ENCODE measurements around the gene AGO1. TPM values are rescaled to one million over a fixed set of nuclear protein-coding genes. Genes with fewer than 3 reads are reported as not detected.

The AGO1 gene
- total RNA-seq, 1 donor from 2014 or later, result 18.8 TPM

- Histone ChIP-seq H3K36me3 (no peaks in the 10 kb centered on the region), H3K4me3 (no peak overlapping the region), H3K4me1 (peaks cover 29% of the 10 kb centered on the region), H3K27me3 (ENCODE audit: low read depth) (no peaks in the 10 kb centered on the region), H3K9me3 (replicated peaks) (no peaks in the 10 kb centered on the region), H3K27ac (replicated peaks) (no peak overlapping the region)
- no peak for TF ChIP-seq CTCF (IDR thresholded peaks at IDR 0.05; ENCODE audit: borderline replicate concordance)
- no peak for DNase-seq
- intact Hi-C loops (cut with micrococcal nuclease), result no loop called here
Observed at GRCh38 chr1:35935442-35936388, 52.7 kb downstream of the AGO1 start.

GRCh38 chr1:35936838-35937237 is 53.8 kb downstream of the AGO1 start:
- H3K9me3 ChIP-seq (replicated peaks), result no peaks in the 10 kb centered on the region
- TF ChIP-seq CTCF (IDR thresholded peaks at IDR 0.05; ENCODE audit: borderline replicate concordance), result no peak
- no peak overlapping the region for H3K4me3 ChIP-seq
- no peak overlapping the region for H3K27ac ChIP-seq (replicated peaks)
- no peaks in the 10 kb centered on the region for H3K36me3 ChIP-seq
- intact Hi-C loops (cut with micrococcal nuclease), result no loop called here
- peaks cover 31% of the 10 kb centered on the region for H3K4me1 ChIP-seq
- DNase-seq, result no peak
- no peaks in the 10 kb centered on the region for H3K27me3 ChIP-seq (ENCODE audit: low read depth)

GRCh38 chr1:35939484-35939883 is 56.5 kb downstream of the AGO1 start:
- Histone ChIP-seq H3K4me1 (peaks cover 28% of the 10 kb centered on the region), H3K27me3 (ENCODE audit: low read depth) (no peaks in the 10 kb centered on the region), H3K9me3 (replicated peaks) (no peaks in the 10 kb centered on the region), H3K4me3 (no peak overlapping the region), H3K36me3 (no peaks in the 10 kb centered on the region), H3K27ac (replicated peaks) (no peak overlapping the region)
- TF ChIP-seq CTCF (IDR thresholded peaks at IDR 0.05; ENCODE audit: borderline replicate concordance), result no peak
- intact Hi-C loops (cut with micrococcal nuclease), result no loop called here
- no peak for DNase-seq

GRCh38 chr1:35945327-35945726 is 62.3 kb downstream of the AGO1 start:
- H3K4me1 ChIP-seq, result peaks cover 40% of the 10 kb centered on the region
- no peaks in the 10 kb centered on the region for H3K27me3 ChIP-seq (ENCODE audit: low read depth)
- no peak overlapping the region for H3K27ac ChIP-seq (replicated peaks)
- DNase-seq, result no peak
- intact Hi-C loops (cut with micrococcal nuclease), result no loop called here
- no peak overlapping the region for H3K4me3 ChIP-seq
- no peak for TF ChIP-seq CTCF (IDR thresholded peaks at IDR 0.05; ENCODE audit: borderline replicate concordance)
- H3K9me3 ChIP-seq (replicated peaks), result no peaks in the 10 kb centered on the region
- H3K36me3 ChIP-seq, result peaks cover 5% of the 10 kb centered on the region

- no peak overlapping the region for H3K27ac ChIP-seq (replicated peaks)
- TF ChIP-seq CTCF (IDR thresholded peaks at IDR 0.05; ENCODE audit: borderline replicate concordance), result no peak
- H3K4me3 ChIP-seq, result no peak overlapping the region
- peaks cover 5% of the 10 kb centered on the region for H3K36me3 ChIP-seq
- intact Hi-C loops (cut with micrococcal nuclease), result no loop called here
- no peak for DNase-seq
- H3K27me3 ChIP-seq (ENCODE audit: low read depth), result no peaks in the 10 kb centered on the region
- peaks cover 24% of the 10 kb centered on the region for H3K4me1 ChIP-seq
- H3K9me3 ChIP-seq (replicated peaks), result no peaks in the 10 kb centered on the region
Observed at GRCh38 chr1:35947547-35947946, 64.5 kb downstream of the AGO1 start.

Data from left ventricle myocardium inferior (tissue), 1 donor.